Sigmoid colon (tissue), 4 donors: ENCODE measurements around the gene OR5T3.

Experiments
- EP300 ChIP-seq, 4 donors: sonication (generic); formaldehyde crosslinking; IDR thresholded peaks; one replicate each; pipeline ENCODE4 v1.6.1; 2017; ENCODE audit warnings: antibody characterized with exemption in 4 of 4
- POLR2A ChIP-seq, 2 donors: fragments of 450-650 bp; IDR thresholded peaks; one replicate each; pipeline ENCODE4 v1.6.1; 2016; ENCODE audit warnings: antibody characterized with exemption in 2 of 2, mild to moderate bottlenecking in 2 of 2, moderate library complexity in 2 of 2
- POLR2AphosphoS5 ChIP-seq, 4 donors: sonication (generic); formaldehyde crosslinking; IDR thresholded peaks; one replicate each; pipeline ENCODE4 v1.6.1; 2017; ENCODE audit warnings: antibody characterized with exemption in 4 of 4
- TF ChIP-seq, protein P1 (sequence below), 4 experiments: fragments of 450-650 bp in 3 of 4; fragments of 200-600 bp in 1 of 4; IDR thresholded peaks; one replicate each; pipeline ENCODE4 v1.5.1; 2016 to 2019; ENCODE audit warnings: antibody characterized with exemption in 4 of 4, mild to moderate bottlenecking in 3 of 4, moderate library complexity in 2 of 4

GRCh38 chr11:56273854-56274253 lies 21.8 kb downstream of the OR5T3 start, which contains the start of gene OR5T1:
- TF ChIP-seq POLR2A (IDR thresholded peaks at IDR 0.05) (no peak), EP300 (IDR thresholded peaks at IDR 0.05) (no peak), POLR2AphosphoS5 (IDR thresholded peaks at IDR 0.05) (no peak)
- TF ChIP-seq, protein P1, sequence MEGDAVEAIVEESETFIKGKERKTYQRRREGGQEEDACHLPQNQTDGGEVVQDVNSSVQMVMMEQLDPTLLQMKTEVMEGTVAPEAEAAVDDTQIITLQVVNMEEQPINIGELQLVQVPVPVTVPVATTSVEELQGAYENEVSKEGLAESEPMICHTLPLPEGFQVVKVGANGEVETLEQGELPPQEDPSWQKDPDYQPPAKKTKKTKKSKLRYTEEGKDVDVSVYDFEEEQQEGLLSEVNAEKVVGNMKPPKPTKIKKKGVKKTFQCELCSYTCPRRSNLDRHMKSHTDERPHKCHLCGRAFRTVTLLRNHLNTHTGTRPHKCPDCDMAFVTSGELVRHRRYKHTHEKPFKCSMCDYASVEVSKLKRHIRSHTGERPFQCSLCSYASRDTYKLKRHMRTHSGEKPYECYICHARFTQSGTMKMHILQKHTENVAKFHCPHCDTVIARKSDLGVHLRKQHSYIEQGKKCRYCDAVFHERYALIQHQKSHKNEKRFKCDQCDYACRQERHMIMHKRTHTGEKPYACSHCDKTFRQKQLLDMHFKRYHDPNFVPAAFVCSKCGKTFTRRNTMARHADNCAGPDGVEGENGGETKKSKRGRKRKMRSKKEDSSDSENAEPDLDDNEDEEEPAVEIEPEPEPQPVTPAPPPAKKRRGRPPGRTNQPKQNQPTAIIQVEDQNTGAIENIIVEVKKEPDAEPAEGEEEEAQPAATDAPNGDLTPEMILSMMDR (IDR thresholded peaks at IDR 0.05): no peak
